Measurements from ENCODE around the gene SIK3. TPM values are rescaled to one million over a fixed set of nuclear protein-coding genes. Genes with fewer than 3 reads are reported as not detected.

Gene SIK3
- polyA plus RNA-seq, 1 of the 3 experiments (the other 2 are of a cell fraction), result 5.1 TPM

- Histone ChIP-seq H3K79me2 (ENCODE audit: insufficient read depth) (no peaks in the 10 kb centered on the region), H3K9ac (no peak overlapping the region), H3K9me3 (no peaks in the 10 kb centered on the region), H3K27ac (ENCODE audit: low read depth in 2 of 2, low read length in 1 of 2) (no peak overlapping the region), H2AFZ (ENCODE audit: low read depth) (no peak overlapping the region), H3K4me2 (no peak overlapping the region), H4K20me1 (ENCODE audit: insufficient read depth) (no peaks in the 10 kb centered on the region), H3K27me3 (ENCODE audit: insufficient read depth) (no peaks in the 10 kb centered on the region), H3K9me2 (no peaks in the 10 kb centered on the region), H3K4me3 (ENCODE audit: low read depth in 2 of 2, low read length in 1 of 2) (no peak overlapping the region), H3K4me1 (ENCODE audit: control insufficient read depth in 1 of 2, insufficient read depth in 2 of 2, low read depth in 1 of 2, low read length in 1 of 2) (no peaks in the 10 kb centered on the region), H3F3A (replicated peaks; ENCODE audit: insufficient read depth) (no peaks in the 10 kb centered on the region), H3K36me3 (replicated peaks in 1 of 2; ENCODE audit: control insufficient read depth in 1 of 2, insufficient read depth in 2 of 2, low read length in 1 of 2) (no peaks in the 10 kb centered on the region)
- WGBS (ENCODE audit: low lambda C conversion rate), result 83% methylated on average over 6 of the region's 6 CpGs
- no peak for TF ChIP-seq TEAD4 (IDR thresholded peaks at IDR 0.05; ENCODE audit: borderline replicate concordance, insufficient read depth)
- TF ChIP-seq MAX (IDR thresholded peaks at IDR 0.05; ENCODE audit: low read depth), result no peak
- TF ChIP-seq EP300 (IDR thresholded peaks at IDR 0.05; ENCODE audit: borderline replicate concordance in 1 of 2, low read depth in 1 of 2, low read length in 1 of 2), result no peak
- POLR2A ChIA-PET, result no interaction called here
- DNase-seq, result no peak
- CTCF ChIA-PET, result interaction anchor here (1.5 to 2.8 kb wide), 2 partner anchors 21 to 23 kb away, joined by 4 to 16 read pairs; partner anchors contain the start of gene APOA5
These were observed 283.7 kb downstream of the SIK3 start for GRCh38 chr11:116814502-116814901.

GRCh38 chr11:116813781-116814471 is 284.3 kb downstream of the SIK3 start:
- POLR2A ChIA-PET, result no interaction called here
- 86% methylated on average over 5 of the region's 5 CpGs for WGBS (ENCODE audit: low lambda C conversion rate)

GRCh38 chr11:116813170-116813569 is 285.1 kb downstream of the SIK3 start:
- DNase-seq, result no peak
- Histone ChIP-seq H3K9me2 (no peaks in the 10 kb centered on the region), H3K79me2 (ENCODE audit: insufficient read depth) (no peaks in the 10 kb centered on the region), H3K4me2 (no peak overlapping the region), H3K36me3 (replicated peaks in 1 of 2; ENCODE audit: control insufficient read depth in 1 of 2, insufficient read depth in 2 of 2, low read length in 1 of 2) (no peaks in the 10 kb centered on the region), H2AFZ (ENCODE audit: low read depth) (no peak overlapping the region), H3K9ac (no peak overlapping the region), H3K4me3 (ENCODE audit: low read depth in 2 of 2, low read length in 1 of 2) (no peak overlapping the region), H3K27me3 (ENCODE audit: insufficient read depth) (no peaks in the 10 kb centered on the region), H3F3A (replicated peaks; ENCODE audit: insufficient read depth) (no peaks in the 10 kb centered on the region), H3K27ac (ENCODE audit: low read depth in 2 of 2, low read length in 1 of 2) (no peak overlapping the region), H3K9me3 (no peaks in the 10 kb centered on the region), H3K4me1 (ENCODE audit: control insufficient read depth in 1 of 2, insufficient read depth in 2 of 2, low read depth in 1 of 2, low read length in 1 of 2) (no peaks in the 10 kb centered on the region), H4K20me1 (ENCODE audit: insufficient read depth) (no peaks in the 10 kb centered on the region)
- WGBS (ENCODE audit: low lambda C conversion rate), result 100% methylated on average over 1 of the region's 1 CpG
- ChIA-PET CTCF (interaction anchor here (1.1 to 1.7 kb wide), 4 partner anchors 22 to 293 kb away, joined by 3 to 7 read pairs (median 6); partner anchors contain the start of gene APOA5), POLR2A (no interaction called here)
- TF ChIP-seq YY1 (IDR thresholded peaks at IDR 0.05; ENCODE audit: low read depth) (no peak), MAX (IDR thresholded peaks at IDR 0.05; ENCODE audit: low read depth) (no peak), PBX3 (IDR thresholded peaks at IDR 0.05) (no peak), RAD21 (IDR thresholded peaks at IDR 0.05; ENCODE audit: low read length) (no peak), RCOR1 (IDR thresholded peaks at IDR 0.05; ENCODE audit: low read length) (no peak)

More at GRCh38 chr11:116813781-116814471, 284.3 kb downstream of the SIK3 start:
- no peak overlapping the region for H3K27ac ChIP-seq (ENCODE audit: low read depth in 2 of 2, low read length in 1 of 2)
- H3K9me3 ChIP-seq, result no peaks in the 10 kb centered on the region
- TF ChIP-seq FOSL2 (IDR thresholded peaks at IDR 0.05; ENCODE audit: borderline replicate concordance, low read depth), result no peak
- H3K4me1 ChIP-seq (ENCODE audit: control insufficient read depth in 1 of 2, insufficient read depth in 2 of 2, low read depth in 1 of 2, low read length in 1 of 2), result no peaks in the 10 kb centered on the region
- H3K4me3 ChIP-seq (ENCODE audit: low read depth in 2 of 2, low read length in 1 of 2), result no peak overlapping the region
- H2AFZ ChIP-seq (ENCODE audit: low read depth), result no peak overlapping the region
- no peak for DNase-seq
- CTCF ChIA-PET, result interaction anchor here (1.1 to 2.8 kb wide), 5 partner anchors 22 to 292 kb away, joined by 3 to 16 read pairs (median 7); partner anchors contain the start of gene APOA5
- no peaks in the 10 kb centered on the region for H3K9me2 ChIP-seq
- no peak overlapping the region for H3K4me2 ChIP-seq
- H3K9ac ChIP-seq, result no peak overlapping the region
- H3K36me3 ChIP-seq (replicated peaks in 1 of 2; ENCODE audit: control insufficient read depth in 1 of 2, insufficient read depth in 2 of 2, low read length in 1 of 2), result no peaks in the 10 kb centered on the region
- H3K79me2 ChIP-seq (ENCODE audit: insufficient read depth), result no peaks in the 10 kb centered on the region
- H3F3A ChIP-seq (replicated peaks; ENCODE audit: insufficient read depth), result no peaks in the 10 kb centered on the region
- H3K27me3 ChIP-seq (ENCODE audit: insufficient read depth), result no peaks in the 10 kb centered on the region
- H4K20me1 ChIP-seq (ENCODE audit: insufficient read depth), result no peaks in the 10 kb centered on the region
